SW480 (cell line): ENCODE results near the gene WDTC1.

Experiments
- DNase-seq: peaks from one replicate; pipeline ENCODE4 v3.0.0-alpha.2; 2016; ENCODE audit warnings: low spot score

The WDTC1 gene

DNA sequence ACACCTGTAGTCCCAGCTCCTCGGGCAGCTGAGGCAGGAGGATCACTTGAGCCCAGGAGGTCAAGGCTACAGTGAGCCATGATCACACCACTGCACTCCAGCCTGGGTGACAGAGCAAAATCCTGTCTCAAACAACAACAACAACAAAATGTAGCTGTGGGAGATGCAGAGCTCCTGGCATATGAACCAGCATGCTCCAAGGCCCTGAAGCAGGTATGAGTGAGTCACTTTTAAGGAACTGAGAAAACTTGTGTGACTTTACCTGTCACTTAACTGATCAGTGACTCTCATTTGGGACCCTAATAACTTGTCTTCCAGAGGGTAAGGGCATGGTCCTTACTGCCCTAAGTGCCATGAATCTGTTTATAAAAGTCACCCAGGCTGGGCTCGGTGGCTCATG is 68.2 kb downstream of the WDTC1 start:
- no peak for DNase-seq

DNA sequence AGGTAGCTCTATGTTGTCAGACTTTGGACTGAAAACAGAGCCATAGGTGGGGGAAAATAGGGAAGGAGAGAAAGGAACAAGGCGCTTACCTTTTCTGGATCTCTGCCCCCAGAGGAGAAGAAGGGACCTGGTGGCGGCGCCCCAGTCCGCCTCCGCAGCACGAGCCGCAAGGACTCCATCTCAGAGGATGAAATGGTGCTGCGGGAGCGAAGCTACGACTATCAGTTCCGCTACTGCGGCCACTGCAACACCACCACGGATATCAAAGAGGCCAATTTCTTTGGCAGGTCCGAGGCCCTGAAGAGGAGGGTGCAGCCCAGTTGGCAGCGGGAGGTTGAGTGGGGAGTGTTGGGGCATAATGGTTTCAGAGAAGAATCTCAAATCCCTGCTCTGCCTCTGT is 69.1 kb downstream of the WDTC1 start:
- DNase-seq: no peak

- no peak for DNase-seq
Measured at GRCh38 chr1:27306071-27306470, 71.6 kb downstream of the WDTC1 start.

GRCh38 chr1:27306892-27307761 is 72.7 kb downstream of the WDTC1 start:
- no peak for DNase-seq

DNA sequence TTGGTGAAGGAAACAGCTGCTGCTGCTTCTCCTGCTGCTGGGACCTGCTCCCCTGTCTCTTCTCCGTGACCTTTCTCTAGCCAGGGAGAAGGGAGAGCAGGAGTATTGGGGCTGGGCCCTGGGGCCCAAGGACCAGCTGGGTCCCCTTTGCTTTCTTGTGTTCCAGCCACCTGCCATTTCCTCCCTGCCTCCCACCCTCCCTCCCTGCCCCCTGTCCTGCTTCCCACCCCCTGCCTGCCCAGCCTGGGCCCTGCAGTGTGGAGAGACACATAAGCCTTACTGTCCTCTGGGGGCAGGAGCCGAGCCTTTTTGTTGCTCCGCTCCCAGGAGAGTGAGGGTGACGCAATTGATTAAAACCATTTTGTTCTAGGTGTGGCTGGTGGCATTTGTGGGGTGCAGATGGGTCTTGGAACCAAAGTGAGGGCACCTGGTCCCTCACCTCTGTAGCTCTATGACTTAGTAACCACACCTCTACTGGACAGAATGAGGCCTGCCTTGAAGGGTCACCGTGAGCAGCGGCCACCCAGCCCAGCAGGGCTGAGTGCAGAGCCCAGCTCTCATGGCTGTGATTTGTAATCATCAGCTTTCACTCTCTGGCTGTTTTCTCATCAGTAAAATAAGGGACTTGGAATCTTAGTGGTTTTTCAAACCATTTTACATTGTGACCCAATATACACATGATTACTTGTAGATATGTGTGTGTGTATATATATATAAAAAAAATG is 73.6 kb downstream of the WDTC1 start:
- DNase-seq: no peak

- DNase-seq: no peak
Measured at GRCh38 chr1:27314169-27314568, 79.7 kb downstream of the WDTC1 start.

- no peak for DNase-seq
Measured at GRCh38 chr1:27314737-27315136, 80.3 kb downstream of the WDTC1 start.

DNA sequence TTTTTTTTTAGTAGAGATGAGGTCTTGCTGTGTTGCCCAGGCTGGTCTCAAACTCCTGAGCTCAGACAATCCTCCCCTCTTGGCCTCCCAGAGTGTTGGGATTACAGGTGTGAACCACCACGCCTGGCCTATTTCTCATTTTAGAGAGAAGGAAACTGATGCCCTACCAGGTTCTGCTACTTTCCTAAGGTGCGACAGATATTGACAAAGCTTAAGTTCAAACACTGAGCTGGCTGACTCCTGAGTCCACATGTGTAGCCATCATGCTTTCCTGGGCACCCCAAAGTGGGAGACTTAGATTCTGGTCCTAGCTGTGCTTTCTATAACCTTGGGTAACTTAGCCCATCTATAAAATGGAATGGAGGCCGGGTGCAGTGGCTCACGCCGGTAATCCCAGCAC is 82.4 kb downstream of the WDTC1 start:
- DNase-seq: no peak

- DNase-seq: no peak
Measured at GRCh38 chr1:27318136-27318535, 83.7 kb downstream of the WDTC1 start.

- DNase-seq: no peak
Measured at GRCh38 chr1:27318596-27318995, 84.2 kb downstream of the WDTC1 start.

GRCh38 chr1:27321813-27322568 is 87.6 kb downstream of the WDTC1 start, which contains the start of gene TMEM222:
Gene TMEM222, plus strand, starts transcription at chr1:27322163. Its CDS starts 35 bp downstream, at chr1:27322198.
- DNase-seq: peak; percentile 94

DNA sequence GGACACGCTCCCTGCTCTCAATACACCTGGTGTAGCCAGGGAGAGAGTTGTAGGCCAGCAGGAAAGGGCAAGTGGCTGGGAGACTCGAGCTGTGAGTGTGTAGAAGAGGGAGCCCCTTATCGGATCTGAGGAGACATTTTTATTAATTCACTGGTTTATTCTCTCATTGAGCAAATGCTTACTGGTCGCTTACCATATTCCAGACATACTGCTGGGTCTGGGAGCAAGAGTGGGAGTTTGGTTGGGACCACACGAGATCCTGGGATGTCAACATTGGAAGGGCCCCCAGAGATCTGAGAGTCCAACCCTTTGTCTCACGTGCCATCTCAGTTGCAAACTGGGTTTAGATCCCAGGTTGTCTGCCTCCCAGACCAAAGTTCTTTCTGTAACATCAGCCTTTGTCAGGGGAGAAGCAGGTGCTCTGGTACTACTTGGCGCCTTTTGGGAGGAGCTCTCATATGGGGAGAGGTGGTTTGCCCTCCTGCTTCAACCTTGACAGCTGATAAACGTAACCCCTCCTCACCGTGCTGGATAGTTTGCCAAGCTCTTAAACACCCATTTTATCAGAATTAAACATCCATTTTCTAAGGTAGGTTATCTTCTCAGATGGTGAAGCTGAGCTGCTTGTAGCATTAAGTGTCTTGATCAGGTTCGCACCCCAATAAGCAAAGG is 88.3 kb downstream of the WDTC1 start:
- DNase-seq: no peak

DNA sequence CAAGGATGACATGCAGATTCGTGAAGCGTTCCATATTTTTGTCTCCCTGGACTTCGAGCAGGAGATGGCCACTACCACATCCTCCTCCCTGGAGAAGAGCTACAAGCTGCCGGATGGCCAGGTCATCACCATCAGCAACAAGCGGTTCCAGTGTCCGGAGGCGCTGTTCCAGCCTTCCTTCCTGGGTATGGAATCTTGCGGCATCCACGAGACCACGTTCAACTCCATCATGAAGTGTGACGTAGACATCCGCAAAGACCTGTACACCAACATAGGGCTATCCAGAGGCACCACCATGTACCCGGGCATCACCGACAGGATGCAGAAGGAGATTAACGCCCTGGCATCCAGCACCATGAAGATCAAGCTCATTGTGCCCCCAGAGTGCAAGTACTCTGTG is 90.9 kb downstream of the WDTC1 start:
- DNase-seq: no peak

GRCh38 chr1:27327964-27328363 is 93.5 kb downstream of the WDTC1 start:
- DNase-seq: no peak

- no peak for DNase-seq
Measured at GRCh38 chr1:27330786-27331185, 96.4 kb downstream of the WDTC1 start.

- DNase-seq: no peak
Measured at GRCh38 chr1:27331426-27331825, 97.0 kb downstream of the WDTC1 start.

- DNase-seq: no peak
Measured at GRCh38 chr1:27331922-27332321, 97.5 kb downstream of the WDTC1 start.

DNA sequence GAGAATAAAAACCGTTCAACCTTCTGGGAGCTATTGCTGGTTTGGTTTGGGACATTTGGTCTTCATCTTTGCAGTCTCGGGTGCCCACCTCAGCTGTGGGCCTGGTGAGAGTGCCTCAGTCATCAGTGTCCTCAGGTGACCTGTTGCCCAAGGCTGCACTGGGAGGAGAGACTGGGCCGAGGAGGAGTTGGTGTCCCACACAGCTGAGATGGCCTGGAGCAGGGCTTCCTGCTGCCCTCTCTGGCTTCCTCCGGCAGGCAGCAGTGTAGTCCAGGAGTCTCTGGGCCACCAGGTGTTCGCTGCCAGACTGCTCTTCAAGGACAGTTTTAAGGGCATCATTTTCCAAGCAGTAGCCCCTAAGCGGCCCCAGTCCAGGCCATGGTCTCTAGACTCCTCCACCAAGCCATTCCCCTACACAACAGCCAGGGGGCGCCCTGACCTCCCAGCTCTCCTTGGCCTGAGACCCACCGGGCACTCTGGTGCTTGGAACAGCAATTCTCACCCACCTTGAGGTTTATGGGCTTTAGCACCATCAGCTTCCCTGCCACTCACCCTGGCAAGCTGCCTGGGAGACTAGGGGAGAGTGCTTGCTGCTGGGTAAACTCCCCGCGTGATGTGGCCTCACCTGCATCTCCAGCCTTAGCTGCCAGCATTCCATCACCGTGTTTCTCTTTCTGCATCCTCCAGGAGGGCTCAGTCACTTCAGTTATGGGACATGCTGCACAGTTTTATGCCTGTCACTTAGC is 98.3 kb downstream of the WDTC1 start:
- DNase-seq: no peak

DNA sequence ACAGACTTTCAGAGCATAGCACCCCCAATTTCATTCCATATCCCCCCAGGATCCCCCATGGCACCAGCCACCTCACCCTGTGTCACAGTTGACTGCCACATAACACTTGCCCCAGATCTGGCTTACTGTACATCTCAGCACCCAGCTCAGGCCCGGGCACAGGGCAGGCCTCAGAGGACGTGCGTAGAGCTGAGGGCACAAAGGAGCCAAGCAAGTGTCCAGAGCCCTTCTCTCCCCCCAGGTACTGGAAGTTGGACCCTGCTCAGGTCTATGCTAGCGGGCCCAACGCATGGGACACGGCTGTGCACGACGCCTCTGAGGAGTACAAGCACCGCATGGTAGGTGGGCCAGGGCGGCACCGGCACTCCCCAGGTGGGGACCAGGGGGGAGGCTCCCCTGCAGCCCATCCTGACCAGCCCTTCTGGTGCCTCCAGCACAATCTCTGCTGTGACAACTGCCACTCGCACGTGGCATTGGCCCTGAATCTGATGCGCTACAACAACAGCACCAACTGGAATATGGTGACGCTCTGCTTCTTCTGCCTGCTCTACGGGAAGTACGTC is 99.4 kb downstream of the WDTC1 start:
- no peak for DNase-seq

DNA sequence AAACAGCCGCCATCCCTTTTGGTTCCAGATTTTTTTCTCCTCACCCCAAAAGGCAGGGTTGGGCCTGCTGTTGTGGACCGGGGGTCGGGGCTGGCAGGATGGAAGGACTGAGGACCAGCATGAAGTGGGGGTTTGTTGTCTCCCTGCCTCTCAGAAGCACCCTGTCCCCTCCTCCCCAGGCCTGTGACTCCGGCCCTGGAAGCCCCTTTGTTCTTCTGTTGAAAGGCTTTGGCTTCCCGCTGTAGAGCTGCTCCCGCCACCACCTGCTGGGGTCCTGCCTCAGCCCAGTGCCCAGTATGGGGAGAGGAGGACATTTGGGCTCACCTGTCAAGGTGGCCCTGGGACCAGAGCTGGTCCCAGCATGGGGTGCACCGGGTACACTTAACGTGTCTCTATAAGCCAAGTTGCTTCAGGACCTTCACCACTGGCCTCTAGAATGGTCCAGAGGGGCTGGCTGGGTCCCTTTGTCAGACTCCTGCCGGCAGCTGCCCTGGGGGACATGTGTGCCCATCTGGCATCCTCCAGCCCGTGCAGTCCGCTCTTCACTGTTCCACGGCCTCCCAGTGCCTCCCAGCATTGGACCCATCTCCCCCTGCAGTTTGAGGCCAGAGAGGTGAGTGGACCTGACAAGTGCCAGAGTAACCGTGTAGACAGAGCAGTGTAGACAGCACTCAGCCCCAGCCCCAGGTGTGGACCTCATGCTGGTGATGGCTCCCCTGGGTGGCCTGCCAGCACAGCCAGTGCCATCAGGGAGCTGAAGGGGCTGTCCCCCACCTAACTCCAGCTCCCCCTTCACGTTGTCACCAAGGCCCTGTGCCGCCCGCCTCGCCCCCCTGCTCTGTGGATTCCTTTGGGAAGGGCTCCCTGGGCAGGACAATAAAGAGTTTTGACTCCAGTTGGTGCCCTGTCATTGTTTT is 101.3 kb downstream of the WDTC1 start:
- DNase-seq: no peak
